ENCODE results near the gene CACNA2D4. TPM values are rescaled to one million over a fixed set of nuclear protein-coding genes. Genes with fewer than 3 reads are reported as not detected.
A peak's percentile ranks its signal among the peaks of the same experiment; 100 is the strongest.

The CACNA2D4 gene
- total RNA-seq, 4 donors from 2014 or later: 0.84 to 3.8 (median 3.4) TPM

DNA sequence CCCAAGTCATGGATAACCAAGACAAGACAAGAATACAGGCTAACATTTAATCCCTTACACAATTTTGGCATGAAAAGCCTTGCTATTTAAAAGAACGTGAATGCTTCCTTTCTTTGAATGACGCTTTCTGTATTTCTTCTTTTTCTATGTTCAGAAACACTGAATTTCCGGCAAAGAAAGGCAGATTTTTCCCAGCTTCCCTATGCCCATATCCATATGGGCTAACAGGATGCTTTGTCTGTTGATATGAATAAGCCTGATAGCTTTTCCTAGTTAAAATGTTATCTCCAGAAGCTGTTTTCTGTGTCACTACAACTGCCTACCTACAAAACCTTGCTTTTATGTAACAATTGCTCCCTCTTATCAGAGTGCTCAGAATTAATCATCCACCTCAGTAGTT lies 38.3 kb upstream of the CACNA2D4 start:
- Histone ChIP-seq H3K4me3 (no peak overlapping the region), H3K9me3 (no peaks in the 10 kb centered on the region), H3K27ac (replicated peaks in 1 of 4) (no peak overlapping the region), H3K27me3 (no peaks in the 10 kb centered on the region), H3K36me3 (peaks cover 23 to 44% (median 26%) of the 10 kb centered on the region in 4 donors), H3K4me1 (peaks cover 0 to 15% (median 11%) of the 10 kb centered on the region in 4 donors)
- WGBS: 82% methylated on average over 3 of the region's 3 CpGs
- TF ChIP-seq EP300 (IDR thresholded peaks at IDR 0.05) (no peak), POLR2A (IDR thresholded peaks at IDR 0.05; ENCODE audit: low read depth) (no peak), POLR2AphosphoS5 (IDR thresholded peaks at IDR 0.05) (no peak), CTCF (IDR thresholded peaks at IDR 0.05) (no peak)
- intact Hi-C loops (cut with DNase I): no loop called here
- no peak for DNase-seq (ENCODE audit: extremely low spot score)

DNA sequence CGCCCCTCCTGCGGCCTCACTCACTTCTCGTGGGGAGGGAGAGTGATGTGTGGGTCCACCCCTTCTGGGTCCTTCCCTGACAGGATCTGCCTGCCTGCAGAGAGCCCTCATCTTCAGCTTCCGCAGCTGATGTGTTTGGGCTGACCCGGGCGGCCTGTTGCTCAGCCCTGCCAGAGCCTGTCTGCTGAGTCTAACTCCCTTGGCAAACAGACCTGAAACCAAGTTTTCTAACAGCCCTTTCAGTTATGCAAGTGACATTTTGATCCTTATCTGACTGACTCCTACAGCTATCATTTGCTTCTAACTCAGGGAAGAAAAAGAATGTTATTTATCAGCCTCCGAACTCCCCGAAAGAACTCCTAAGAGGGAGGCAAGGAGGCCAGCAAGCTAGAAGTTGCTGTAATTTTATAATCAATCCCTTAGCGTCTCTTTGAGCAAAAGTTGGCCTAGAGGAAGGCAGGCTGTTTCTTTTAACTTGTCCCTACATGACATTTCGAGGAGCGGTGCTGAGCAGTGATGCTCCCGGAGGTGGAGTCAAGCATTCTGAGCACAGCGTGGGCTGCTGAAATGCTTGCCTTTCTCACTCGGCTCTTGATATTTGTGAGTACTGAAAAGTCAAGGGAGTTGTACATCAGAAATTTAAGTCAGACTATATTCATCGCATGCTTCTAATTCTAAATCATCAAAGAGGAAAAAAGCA lies 31.5 kb upstream of the CACNA2D4 start:
- no peak for TF ChIP-seq EP300 (IDR thresholded peaks at IDR 0.05)
- no peak for TF ChIP-seq POLR2A (IDR thresholded peaks at IDR 0.05; ENCODE audit: low read depth)
- peak; percentile 21 to 70 for TF ChIP-seq POLR2AphosphoS5 (IDR thresholded peaks at IDR 0.05)
- TF ChIP-seq CTCF (IDR thresholded peaks at IDR 0.05): no peak
- Histone ChIP-seq H3K27ac (replicated peaks in 1 of 4) (peak overlapping the region; percentile 82 to 85 (median 83)), H3K36me3 (peaks cover 39 to 93% (median 63%) of the 10 kb centered on the region in 4 donors), H3K4me3 (no peak overlapping the region), H3K4me1 (peaks cover 4 to 44% (median 32%) of the 10 kb centered on the region in 4 donors), H3K27me3 (no peaks in the 10 kb centered on the region), H3K9me3 (no peaks in the 10 kb centered on the region)
- WGBS: 41% methylated on average over 15 of the region's 15 CpGs
- intact Hi-C loops (cut with DNase I): no loop called here
- peak; percentile 91 for DNase-seq (ENCODE audit: extremely low spot score)

GRCh38 chr12:1948883-1949282 lies 30.4 kb upstream of the CACNA2D4 start:
- no peak for DNase-seq (ENCODE audit: extremely low spot score)
- TF ChIP-seq POLR2AphosphoS5 (IDR thresholded peaks at IDR 0.05): no peak
- TF ChIP-seq EP300 (IDR thresholded peaks at IDR 0.05): no peak
- no peak for TF ChIP-seq POLR2A (IDR thresholded peaks at IDR 0.05; ENCODE audit: low read depth)
- TF ChIP-seq CTCF (IDR thresholded peaks at IDR 0.05): no peak
- Histone ChIP-seq H3K27me3 (no peaks in the 10 kb centered on the region), H3K9me3 (no peaks in the 10 kb centered on the region), H3K4me1 (peaks cover 4 to 44% (median 32%) of the 10 kb centered on the region in 4 donors), H3K36me3 (peaks cover 36 to 86% (median 57%) of the 10 kb centered on the region in 4 donors), H3K27ac (replicated peaks in 1 of 4) (peak overlapping the region; percentile 82 to 85 (median 83)), H3K4me3 (no peak overlapping the region)
- 96% methylated on average over 7 of the region's 11 CpGs for WGBS
- intact Hi-C loops (cut with DNase I): no loop called here

GRCh38 chr12:1947081-1947480 lies 28.6 kb upstream of the CACNA2D4 start:
- Histone ChIP-seq H3K4me3 (no peak overlapping the region), H3K27me3 (no peaks in the 10 kb centered on the region), H3K4me1 (peaks cover 4 to 44% (median 32%) of the 10 kb centered on the region in 4 donors), H3K9me3 (no peaks in the 10 kb centered on the region), H3K36me3 (peaks cover 20 to 72% (median 44%) of the 10 kb centered on the region in 4 donors), H3K27ac (replicated peaks in 1 of 4) (peak overlapping the region in 3 of 4 donors; percentile 82 to 85 (median 84))
- intact Hi-C loops (cut with DNase I): no loop called here
- 46% methylated on average over 1 of the region's 1 CpG for WGBS
- TF ChIP-seq EP300 (IDR thresholded peaks at IDR 0.05): no peak
- no peak for TF ChIP-seq POLR2A (IDR thresholded peaks at IDR 0.05; ENCODE audit: low read depth)
- no peak for TF ChIP-seq CTCF (IDR thresholded peaks at IDR 0.05)
- no peak for TF ChIP-seq POLR2AphosphoS5 (IDR thresholded peaks at IDR 0.05)
- DNase-seq (ENCODE audit: extremely low spot score): no peak

Measured in esophagus muscularis mucosa (tissue), 4 donors.